Caco-2 (cell line): ENCODE measurements around the gene CDK2AP2. TPM values are rescaled to one million over a fixed set of nuclear protein-coding genes. Genes with fewer than 3 reads are reported as not detected.
A peak's percentile ranks its signal among the peaks of the same experiment; 100 is the strongest.

ENCODE experiments used
- BruUV-seq: library from RNA; stranded (reverse); fragments of 400-500 nt; replicated peaks from 2 replicates; lab custom pipeline; 2021; lab: Mats Ljungman, UMichigan
- CTCF ChIA-PET: fragments of 300-600 bp; sonication (Branson Sonifier 250); formaldehyde crosslinking; loops from one replicate; lab custom pipeline; 2022; ENCODE audit warnings: antibody characterized with exemption; lab: Charles Lee
- POLR2A ChIA-PET: fragments of 300-600 bp; sonication (Branson Sonifier 250); formaldehyde crosslinking; loops from one replicate; lab custom pipeline; 2022; ENCODE audit warnings: antibody characterized with exemption; lab: Charles Lee
- DNase-seq, 2 experiments: peaks; one replicate each; pipeline versions ENCODE4 v3.0.0 to v3.0.0-alpha.2; 2020 to 2022
- H3K27me3 ChIP-seq: replicated peaks from 2 replicates; pipeline ENCODE4 v1.6.0; 2011; ENCODE audit warnings: low read length; ENCODE audit not compliant: control insufficient read depth, insufficient read depth
- H3K36me3 ChIP-seq: 2 replicates; pipeline ENCODE4 v1.5.1; 2011; ENCODE audit warnings: low read length; ENCODE audit not compliant: control insufficient read depth, insufficient read depth
- H3K4me1 ChIP-seq: fragments of 250-450 bp; sonication (Bioruptor Pico); 2 replicates; pipeline ENCODE4 v1.5.1; 2020; ENCODE audit warnings: mild to moderate bottlenecking
- H3K4me3 ChIP-seq: 2 replicates; pipeline ENCODE4 v1.5.1; 2011; ENCODE audit warnings: low read depth, mild to moderate bottlenecking, control low read depth, low read length
- H3K9me3 ChIP-seq: fragments of 250-450 bp; sonication (Bioruptor Pico); 2 replicates; pipeline ENCODE4 v1.5.1; 2020; ENCODE audit warnings: mild to moderate bottlenecking, moderate library complexity
- H3K27ac Mint-ChIP-seq: one replicate; pipeline ENCODE4 v1.8.0; 2022; ENCODE audit warnings: mixed read lengths; ENCODE audit not compliant: unreplicated experiment
- H3K27me3 Mint-ChIP-seq: one replicate; pipeline ENCODE4 v1.8.0; 2022; ENCODE audit warnings: mixed read lengths; ENCODE audit not compliant: insufficient read depth, unreplicated experiment
- H3K36me3 Mint-ChIP-seq: one replicate; pipeline ENCODE4 v1.8.0; 2022; ENCODE audit warnings: mild to moderate bottlenecking, mixed read lengths; ENCODE audit not compliant: insufficient read depth, unreplicated experiment
- H3K4me1 Mint-ChIP-seq: one replicate; pipeline ENCODE4 v1.8.0; 2022; ENCODE audit warnings: low read depth, mixed read lengths; ENCODE audit not compliant: unreplicated experiment
- H3K4me3 Mint-ChIP-seq: one replicate; pipeline ENCODE4 v1.8.0; 2022; ENCODE audit warnings: mild to moderate bottlenecking, moderate library complexity, mixed read lengths; ENCODE audit not compliant: unreplicated experiment
- H3K9me3 Mint-ChIP-seq: one replicate; pipeline ENCODE4 v1.8.0; 2022; ENCODE audit warnings: mixed read lengths; ENCODE audit not compliant: unreplicated experiment
- intact Hi-C: fragments of 100-400 bp; cut with micrococcal nuclease; formaldehyde crosslinking; loops from one replicate; pipeline ENCODE4 v1.10.0; 2022; ENCODE audit not compliant: unreplicated experiment
- total RNA-seq: library from RNA; stranded (reverse); gene quantifications from 2 replicates; pipeline ENCODE4 v1.2.3, GENCODE V29; 2022
- TF ChIP-seq, protein P1 (sequence below), 2 experiments: fragments of 200-600 bp in 1 of 2; IDR thresholded peaks; 1 replicate in 1 of 2; 2 replicates in 1 of 2; pipeline versions ENCODE4 v1.5.1 to v1.8.0; 2011 to 2022; ENCODE audit warnings: antibody characterized with exemption in 1 of 2, control low read depth in 1 of 2, inconsistent platforms in 1 of 2, low read depth in 1 of 2, low read length in 1 of 2, mild to moderate bottlenecking in 1 of 2, moderate library complexity in 1 of 2; ENCODE audit not compliant: insufficient read depth in 1 of 2, severe bottlenecking in 1 of 2, unreplicated experiment in 1 of 2

Gene CDK2AP2
- total RNA-seq, 1 experiment from 2014 or later, result 99.4 TPM

DNA sequence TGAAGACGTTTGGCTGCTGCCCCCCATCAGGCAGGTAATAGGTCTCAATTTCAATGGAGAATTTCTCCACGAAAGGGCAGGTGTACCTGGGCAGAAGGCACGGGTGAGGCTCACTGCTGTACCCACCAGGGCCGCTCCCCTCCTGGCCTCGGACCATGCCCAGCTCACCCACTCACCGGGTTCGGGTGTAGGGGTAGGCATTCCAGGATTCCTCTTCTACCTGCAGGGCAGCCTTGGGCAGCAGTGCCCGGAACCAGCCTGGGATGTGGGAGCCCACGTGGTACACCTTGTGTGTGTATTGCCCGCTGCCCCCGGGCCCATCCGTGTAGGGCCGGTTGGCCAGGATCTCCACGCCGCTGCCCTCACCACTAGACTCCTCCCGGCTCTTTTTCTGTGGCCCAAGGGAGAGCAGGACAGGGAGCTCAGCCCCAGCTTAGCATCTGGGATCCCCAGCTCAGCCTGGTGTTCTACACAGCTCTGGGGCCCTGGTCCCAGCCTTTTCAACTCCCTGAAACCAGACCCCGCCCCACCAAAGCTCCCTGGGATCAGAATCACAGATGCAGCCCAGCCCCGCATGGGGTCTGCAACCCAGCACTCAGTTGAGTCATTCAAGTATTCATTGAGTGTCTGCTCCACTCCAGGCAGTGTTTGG lies 5.5 kb downstream of the CDK2AP2 start:
- Mint-ChIP-seq H3K9me3 (no peaks in the 10 kb centered on the region), H3K36me3 (peaks cover 58% of the 10 kb centered on the region)

DNA sequence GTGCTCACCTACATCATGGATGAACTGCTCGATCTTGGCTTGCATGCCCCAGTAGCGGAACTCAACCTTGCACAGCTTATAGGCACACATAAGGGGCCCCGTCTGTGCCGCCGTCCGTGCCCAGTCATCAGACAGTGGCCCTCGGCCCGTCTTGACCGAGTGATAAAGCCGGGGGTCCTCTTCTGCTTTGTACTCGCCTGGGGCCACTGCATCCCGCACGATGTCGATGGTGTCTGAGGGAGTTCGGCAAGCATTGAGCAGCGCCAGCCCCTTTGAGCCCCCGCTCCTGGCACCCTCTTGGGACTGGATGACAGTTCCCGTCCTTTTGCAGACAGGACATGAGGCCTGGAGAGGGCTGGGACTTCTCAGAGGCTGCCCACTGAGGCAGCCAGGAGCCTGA lies 6.1 kb downstream of the CDK2AP2 start:
- Mint-ChIP-seq H3K36me3 (peaks cover 58% of the 10 kb centered on the region), H3K27ac (no peak overlapping the region), H3K27me3 (no peaks in the 10 kb centered on the region), H3K4me3 (no peak overlapping the region), H3K4me1 (peaks cover 22% of the 10 kb centered on the region), H3K9me3 (no peaks in the 10 kb centered on the region)
- H3K36me3 ChIP-seq, result peaks cover 4% of the 10 kb centered on the region; the same call in 1 of the 2 replicates
- TF ChIP-seq, protein P1, sequence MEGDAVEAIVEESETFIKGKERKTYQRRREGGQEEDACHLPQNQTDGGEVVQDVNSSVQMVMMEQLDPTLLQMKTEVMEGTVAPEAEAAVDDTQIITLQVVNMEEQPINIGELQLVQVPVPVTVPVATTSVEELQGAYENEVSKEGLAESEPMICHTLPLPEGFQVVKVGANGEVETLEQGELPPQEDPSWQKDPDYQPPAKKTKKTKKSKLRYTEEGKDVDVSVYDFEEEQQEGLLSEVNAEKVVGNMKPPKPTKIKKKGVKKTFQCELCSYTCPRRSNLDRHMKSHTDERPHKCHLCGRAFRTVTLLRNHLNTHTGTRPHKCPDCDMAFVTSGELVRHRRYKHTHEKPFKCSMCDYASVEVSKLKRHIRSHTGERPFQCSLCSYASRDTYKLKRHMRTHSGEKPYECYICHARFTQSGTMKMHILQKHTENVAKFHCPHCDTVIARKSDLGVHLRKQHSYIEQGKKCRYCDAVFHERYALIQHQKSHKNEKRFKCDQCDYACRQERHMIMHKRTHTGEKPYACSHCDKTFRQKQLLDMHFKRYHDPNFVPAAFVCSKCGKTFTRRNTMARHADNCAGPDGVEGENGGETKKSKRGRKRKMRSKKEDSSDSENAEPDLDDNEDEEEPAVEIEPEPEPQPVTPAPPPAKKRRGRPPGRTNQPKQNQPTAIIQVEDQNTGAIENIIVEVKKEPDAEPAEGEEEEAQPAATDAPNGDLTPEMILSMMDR (IDR thresholded peaks at IDR 0.05; ENCODE audit: insufficient read depth in 1 of 2, low read depth in 1 of 2, low read length in 1 of 2, severe bottlenecking in 1 of 2, unreplicated experiment in 1 of 2), result no peak
- ChIA-PET POLR2A (no interaction called here), CTCF (no interaction called here)
- no peak overlapping the region for H3K4me3 ChIP-seq
- intact Hi-C loops, result loop anchor here (10.0 kb wide), 1 partner anchor 387 kb away; the partner anchor contains the start of gene KDM2A
- H3K27me3 ChIP-seq, result no peaks in the 10 kb centered on the region
- peak in 1 of 2 experiments; percentile 38 for DNase-seq
- no peaks in the 10 kb centered on the region for H3K9me3 ChIP-seq
- no TSS peak for BruUV-seq
- peaks cover 18% of the 10 kb centered on the region for H3K4me1 ChIP-seq

More for the DNA sequence above, 5.5 kb downstream of the CDK2AP2 start:
- intact Hi-C loops, result loop anchor here (10.0 kb wide), 1 partner anchor 388 kb away; the partner anchor contains the start of gene KDM2A
- peaks cover 24% of the 10 kb centered on the region for H3K4me1 ChIP-seq
- peak in 1 of 2 experiments; percentile 44 for DNase-seq
- Mint-ChIP-seq H3K4me1 (peaks cover 28% of the 10 kb centered on the region), H3K27me3 (no peaks in the 10 kb centered on the region), H3K27ac (no peak overlapping the region), H3K4me3 (peak overlapping the region; percentile 99)
- H3K36me3 ChIP-seq, result peaks cover 3% of the 10 kb centered on the region; the same call in 1 of the 2 replicates
- H3K27me3 ChIP-seq, result no peaks in the 10 kb centered on the region
- BruUV-seq, result no TSS peak
- H3K9me3 ChIP-seq, result no peaks in the 10 kb centered on the region
- CTCF ChIA-PET, result no interaction called here
- H3K4me3 ChIP-seq, result no peak overlapping the region
- POLR2A ChIA-PET, result no interaction called here
- TF ChIP-seq, protein P1 (IDR thresholded peaks at IDR 0.05; ENCODE audit: insufficient read depth in 1 of 2, low read depth in 1 of 2, low read length in 1 of 2, severe bottlenecking in 1 of 2, unreplicated experiment in 1 of 2), result no peak

- no peak overlapping the region for H3K27ac Mint-ChIP-seq
- H3K4me1 ChIP-seq, result peaks cover 11% of the 10 kb centered on the region
- ChIA-PET POLR2A (no interaction called here), CTCF (no interaction called here)
- DNase-seq, result peak in 1 of 2 experiments; percentile 33
- H3K4me3 ChIP-seq, result no peak overlapping the region
- H3K9me3 ChIP-seq, result no peaks in the 10 kb centered on the region
- no peak overlapping the region for H3K4me3 Mint-ChIP-seq
- TF ChIP-seq, protein P1 (IDR thresholded peaks at IDR 0.05; ENCODE audit: insufficient read depth in 1 of 2, low read depth in 1 of 2, low read length in 1 of 2, severe bottlenecking in 1 of 2, unreplicated experiment in 1 of 2), result no peak
- no TSS peak for BruUV-seq
- no peaks in the 10 kb centered on the region for H3K27me3 Mint-ChIP-seq
- no peaks in the 10 kb centered on the region for H3K27me3 ChIP-seq
- H3K4me1 Mint-ChIP-seq, result peaks cover 15% of the 10 kb centered on the region
- peaks cover 4% of the 10 kb centered on the region; the same call in 1 of the 2 replicates for H3K36me3 ChIP-seq
- no peaks in the 10 kb centered on the region for H3K9me3 Mint-ChIP-seq
- peaks cover 63% of the 10 kb centered on the region for H3K36me3 Mint-ChIP-seq
- intact Hi-C loops, result loop anchor here (10.0 kb wide), 1 partner anchor 386 kb away; the partner anchor contains the start of gene KDM2A
These were observed 6.9 kb downstream of the CDK2AP2 start for GRCh38 chr11:67500831-67501715.
